ENCODE data around the gene EMILIN1.

EMILIN1 gene

DNA sequence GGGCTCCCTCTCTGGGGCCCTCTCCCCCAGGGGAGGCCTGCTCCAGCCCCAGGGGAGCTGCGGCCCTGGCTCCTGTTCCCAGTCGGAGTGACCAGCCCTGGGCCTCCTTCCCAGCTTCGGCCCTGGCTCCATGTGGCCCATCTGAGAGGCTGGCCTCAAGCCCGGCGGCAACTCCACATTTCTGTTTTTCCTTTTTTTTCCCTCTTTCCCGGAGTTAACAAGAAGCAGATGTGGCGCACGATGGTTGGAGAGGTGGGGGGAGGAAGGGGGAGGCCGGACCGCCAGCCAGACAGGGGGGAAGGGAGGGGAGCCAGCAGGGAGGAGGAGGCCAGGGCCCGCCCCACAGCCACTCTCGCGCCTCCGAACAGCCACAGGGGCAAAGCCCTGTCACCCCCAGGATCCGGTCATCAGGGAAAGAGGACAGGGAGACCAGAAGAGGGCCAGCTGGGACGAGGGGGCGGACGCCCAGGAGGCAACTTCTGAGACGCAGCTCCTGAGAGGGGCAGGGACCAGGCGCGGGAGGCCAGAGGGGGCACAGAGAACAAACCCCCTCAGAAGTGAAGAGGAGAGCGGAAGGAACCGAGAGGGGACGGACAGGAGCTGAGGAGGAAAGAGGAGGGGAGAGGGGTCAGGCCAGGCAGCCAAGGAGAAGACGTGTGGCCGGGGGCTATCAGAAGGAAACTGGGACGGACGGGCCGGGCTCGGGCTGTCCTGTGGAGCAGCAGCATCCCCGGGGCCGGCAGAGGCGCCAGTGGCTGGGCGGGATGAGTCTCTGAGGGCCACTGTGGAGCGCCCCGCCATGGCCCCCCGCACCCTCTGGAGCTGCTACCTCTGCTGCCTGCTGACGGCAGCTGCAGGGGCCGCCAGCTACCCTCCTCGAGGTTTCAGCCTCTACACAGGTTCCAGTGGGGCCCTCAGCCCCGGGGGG, at the start of gene EMILIN1:
EMILIN1 (plus strand) TSS at position 349 of the 928 bp plus-strand sequence; CDS start at position 800, 451 bp downstream.
- DNase-seq, result no peak

DNA sequence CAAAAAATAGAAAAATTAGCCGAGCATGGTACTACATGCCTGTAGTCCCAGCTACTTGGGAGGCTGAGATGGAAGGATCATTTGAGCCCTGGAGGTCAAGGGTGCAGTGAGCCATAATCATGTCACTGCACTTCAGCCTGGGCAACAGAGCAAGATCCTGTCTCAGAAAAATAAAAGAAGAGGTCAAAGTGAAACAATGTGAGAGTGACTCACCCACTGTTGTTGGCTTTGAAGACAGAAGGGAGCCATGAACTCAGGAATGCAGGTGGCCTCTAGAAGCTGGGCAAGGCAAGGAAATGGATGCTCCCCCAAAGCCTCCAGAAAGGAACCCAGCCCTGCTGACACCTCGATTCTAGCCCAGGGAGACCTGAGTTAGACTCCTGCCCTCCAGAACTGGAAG, 49.4 kb upstream of the EMILIN1 start:
- no peak for DNase-seq

DNA sequence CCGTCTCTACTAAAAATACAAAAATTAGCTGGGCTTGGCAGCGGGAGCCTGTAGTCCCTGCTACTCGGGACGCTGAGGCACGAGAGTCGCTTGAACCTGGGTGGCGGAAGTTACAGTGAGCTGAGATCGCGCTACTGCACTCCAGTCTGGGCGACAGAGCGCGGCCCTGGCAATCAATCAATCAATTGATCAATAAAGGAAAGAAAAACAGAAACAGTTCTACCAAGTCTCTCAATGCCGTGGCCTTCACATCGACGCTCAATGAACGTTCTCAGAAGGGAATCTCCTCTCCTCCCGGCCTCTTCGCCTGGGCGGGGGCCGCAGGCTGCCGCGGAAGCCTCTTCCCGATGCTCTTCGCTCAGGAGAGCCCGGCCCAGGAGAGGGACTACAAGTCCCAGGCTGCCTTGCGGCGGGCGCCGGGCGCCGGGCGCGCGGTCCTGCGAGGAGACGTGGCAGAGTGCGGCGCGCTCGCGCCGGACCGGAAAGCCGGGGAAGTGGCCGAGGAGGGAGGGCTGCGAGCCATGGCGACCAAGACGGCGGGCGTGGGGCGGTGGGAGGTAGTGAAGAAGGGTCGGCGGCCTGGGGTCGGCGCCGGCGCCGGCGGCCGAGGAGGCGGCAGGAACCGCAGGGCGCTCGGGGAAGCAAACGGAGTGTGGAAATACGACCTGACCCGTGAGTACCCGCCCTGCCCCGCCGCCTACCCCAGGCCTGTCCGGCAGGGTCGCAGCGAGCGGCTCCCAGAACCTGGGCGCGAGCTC, 45.7 kb upstream of the EMILIN1 start, which contains the start of gene TMEM214:
TMEM214 (plus strand) TSS at position 471 of the 758 bp plus-strand sequence; CDS start at position 522, 51 bp downstream.
- peak; percentile 83 for DNase-seq

DNA sequence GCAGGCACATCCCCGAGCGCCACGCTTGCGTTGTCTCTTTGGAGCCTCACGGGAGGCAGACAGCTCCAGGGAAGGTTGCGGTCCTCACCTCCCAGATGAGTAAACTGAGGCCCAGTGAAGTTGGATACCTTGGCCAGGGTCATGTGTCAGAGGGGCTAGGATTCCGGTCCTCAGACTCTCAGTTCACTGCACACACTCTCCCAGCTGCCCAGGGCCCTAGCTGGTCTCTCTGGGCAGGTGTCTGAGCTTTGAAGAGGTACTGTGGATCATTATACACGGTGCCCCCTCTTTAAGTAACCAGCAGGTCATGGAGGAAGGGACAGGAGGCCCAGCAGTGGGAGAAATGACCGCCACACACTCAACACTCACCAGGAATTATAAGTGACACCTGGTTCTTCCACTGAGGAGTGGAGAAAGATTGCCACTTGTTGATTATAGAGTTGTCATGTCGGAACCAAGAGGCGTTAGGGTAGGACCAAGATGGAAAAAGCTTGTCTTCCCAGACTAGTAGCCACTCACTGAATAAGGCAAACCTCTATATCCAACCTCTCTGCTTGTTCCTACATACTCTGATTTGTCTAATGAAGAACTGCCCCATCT, 45.1 kb upstream of the EMILIN1 start:
- no peak for DNase-seq

DNA sequence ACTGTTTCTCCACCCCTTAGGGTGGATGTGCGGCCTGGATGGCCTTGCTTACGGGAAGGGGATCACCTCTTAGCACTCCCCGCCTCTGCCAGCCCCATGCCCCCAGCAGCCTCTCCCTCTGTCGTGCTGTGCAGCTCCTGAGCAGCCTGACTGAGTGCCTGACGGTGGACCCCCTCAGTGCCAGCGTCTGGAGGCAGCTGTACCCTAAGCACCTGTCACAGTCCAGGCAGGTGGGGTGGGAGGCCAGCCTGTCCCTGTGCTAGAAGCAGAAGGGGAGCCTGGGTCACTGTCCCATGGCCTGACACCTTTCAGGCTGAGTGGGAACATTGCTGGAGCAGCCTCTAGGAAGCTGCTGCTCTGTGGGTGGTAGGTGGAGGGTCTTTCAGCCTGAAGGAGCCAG, 40.4 kb upstream of the EMILIN1 start:
- no peak for DNase-seq

DNA sequence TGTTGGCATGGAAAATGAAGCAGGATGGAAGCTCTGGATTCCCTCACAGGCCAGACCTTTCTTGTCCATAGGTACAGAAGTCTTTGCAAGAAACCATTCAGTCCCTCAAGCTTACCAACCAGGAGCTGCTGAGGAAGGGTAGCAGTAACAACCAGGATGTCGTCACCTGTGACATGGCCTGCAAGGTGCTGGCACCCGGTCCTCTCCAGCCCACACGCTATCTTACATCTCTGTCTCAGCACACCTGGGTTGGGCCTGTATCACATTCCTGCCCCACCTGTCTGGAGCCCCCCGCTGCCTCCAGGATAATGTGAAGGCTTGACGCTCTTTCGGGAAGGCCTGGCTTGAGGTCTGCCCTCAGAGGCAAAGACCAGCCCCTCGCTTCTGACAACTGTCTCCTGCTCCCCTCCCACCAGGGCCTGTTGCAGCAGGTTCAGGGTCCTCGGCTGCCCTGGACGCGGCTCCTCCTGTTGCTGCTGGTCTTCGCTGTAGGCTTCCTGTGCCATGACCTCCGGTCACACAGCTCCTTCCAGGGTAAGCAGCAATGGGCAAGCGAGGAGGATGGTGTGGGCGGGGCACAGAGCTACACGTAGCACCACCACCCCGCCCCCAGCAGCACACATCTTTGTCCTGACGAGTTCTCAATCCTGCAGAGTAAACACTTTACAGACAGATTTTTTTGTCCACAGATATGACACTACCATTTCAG, 39.6 kb upstream of the EMILIN1 start:
- DNase-seq, result no peak

DNA sequence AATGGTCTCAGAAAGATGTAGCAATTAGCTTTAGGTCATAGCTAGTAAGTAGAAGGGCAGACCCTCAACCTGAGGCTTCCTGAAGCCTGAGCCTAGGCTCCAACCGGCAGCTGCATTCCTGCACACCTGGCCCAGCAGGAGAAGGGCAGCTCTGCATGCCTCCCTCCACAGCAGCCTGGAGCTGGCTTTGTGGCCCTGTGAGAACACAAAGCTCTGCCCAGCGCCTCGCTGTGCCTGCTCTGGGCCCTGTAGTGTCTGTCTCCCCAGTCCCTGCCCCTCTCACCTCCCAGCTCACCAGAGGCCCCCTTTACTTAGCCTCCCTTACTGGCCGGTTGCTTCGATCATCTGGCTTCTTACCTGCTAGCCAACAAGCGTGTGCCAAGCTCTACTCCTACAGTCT, 39.0 kb upstream of the EMILIN1 start:
- DNase-seq, result no peak

DNA sequence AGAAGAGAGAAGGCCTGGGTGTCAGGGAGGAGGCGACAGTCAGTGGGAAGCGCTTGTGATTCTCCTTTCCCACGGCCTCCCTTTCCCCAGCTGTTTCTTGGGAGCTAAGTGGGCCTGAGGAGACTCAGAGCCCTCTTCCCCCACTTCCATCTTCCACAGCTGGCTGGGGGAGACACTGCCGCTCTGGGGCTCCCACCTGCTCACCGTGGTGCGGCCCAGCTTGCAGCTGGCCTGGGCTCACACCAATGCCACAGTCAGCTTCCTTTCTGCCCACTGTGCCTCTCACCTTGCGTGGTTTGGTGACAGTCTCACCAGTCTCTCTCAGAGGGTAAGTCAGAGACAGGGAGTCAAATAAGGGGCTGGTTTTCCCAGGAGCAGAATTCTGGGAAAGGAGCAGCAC, 38.5 kb upstream of the EMILIN1 start:
- DNase-seq, result no peak

DNA sequence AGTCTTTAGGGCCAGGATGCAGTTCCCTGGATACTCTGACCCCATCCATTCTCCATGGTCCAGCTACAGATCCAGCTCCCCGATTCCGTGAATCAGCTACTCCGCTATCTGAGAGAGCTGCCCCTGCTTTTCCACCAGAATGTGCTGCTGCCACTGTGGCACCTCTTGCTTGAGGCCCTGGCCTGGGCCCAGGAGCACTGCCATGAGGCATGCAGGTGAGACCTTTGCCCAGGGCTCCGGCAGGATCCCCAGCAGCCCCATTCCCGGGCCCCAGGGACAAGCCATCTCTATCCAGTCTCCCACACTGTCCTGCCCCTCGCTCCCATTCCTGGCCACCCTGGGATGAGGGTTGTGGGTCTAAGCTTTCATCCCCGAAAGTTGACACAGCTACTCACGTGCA, 38.1 kb upstream of the EMILIN1 start:
- DNase-seq, result no peak

DNA sequence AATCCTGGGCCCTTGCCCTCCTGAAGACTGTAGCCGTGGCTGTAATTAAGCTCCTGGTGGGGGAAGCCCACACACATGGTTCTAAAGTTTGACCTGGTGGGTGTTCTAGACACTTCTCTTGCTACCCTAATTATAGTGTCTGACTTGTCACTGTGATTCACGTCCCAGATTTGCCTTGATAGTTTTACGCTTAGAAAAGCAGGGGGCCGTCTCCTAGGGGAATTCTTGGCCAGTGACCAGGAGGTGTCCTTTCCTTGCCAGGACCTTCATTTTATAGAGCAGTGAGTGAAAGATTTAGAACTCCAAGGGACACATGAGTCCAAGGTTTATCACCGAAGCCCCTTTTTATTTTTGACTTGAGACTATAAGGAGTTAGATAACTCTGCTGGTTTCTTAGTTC, 36.7 kb upstream of the EMILIN1 start:
- no peak for DNase-seq

DNA sequence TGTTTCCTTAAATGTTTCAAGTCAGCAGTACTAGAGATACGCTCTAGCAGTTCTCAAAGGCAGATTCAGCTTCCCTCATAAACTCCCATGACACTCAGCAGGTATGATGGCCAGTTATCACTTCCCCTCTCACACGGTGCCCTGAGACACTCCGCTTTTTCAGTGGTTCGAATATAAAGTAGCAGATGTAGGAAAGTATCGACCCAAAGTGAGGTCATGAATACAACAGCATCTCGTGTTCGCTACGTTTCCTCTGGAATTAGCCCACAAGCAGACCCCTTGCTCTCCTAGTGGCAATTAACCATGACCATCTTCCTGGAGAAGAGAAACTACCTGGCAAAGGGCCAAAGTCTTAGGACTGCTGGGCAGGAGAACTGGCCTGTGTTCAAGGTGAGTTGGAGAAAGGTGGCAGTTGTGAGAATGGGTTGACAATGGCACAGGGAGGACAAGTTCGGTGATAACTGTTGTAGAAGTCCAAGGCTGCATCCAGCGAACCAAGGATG, 36.2 kb upstream of the EMILIN1 start:
- DNase-seq, result no peak

DNA sequence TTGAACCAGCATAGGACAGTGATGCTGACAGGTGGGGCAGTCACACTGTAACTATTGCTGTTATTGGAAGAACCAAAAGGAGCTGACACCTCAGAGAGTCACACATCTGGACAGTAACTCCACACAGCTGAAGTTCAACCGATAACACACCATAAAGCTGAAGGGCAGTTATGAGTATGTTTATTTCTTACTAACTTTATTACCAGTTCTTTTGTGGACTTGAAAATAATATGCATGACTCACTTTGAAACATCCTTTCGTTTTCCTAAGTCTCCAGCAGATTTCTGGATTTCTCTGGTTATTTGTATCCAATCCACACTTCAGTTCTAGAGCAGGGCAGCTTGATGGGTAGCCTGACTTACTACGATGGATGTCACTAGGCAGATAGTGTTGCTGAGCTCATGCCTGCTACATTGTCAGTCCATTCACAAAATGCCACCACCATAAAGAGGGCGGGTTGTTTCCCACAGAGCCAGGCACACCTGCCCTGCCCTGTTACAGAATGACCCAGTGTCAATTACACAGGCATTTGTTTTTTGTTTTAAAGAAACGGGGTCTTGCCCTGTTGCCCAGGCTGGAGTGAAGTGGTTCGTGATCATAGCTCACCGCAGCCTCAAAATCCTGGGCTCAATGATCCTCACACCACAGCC, 35.3 kb upstream of the EMILIN1 start:
- no peak for DNase-seq

DNA sequence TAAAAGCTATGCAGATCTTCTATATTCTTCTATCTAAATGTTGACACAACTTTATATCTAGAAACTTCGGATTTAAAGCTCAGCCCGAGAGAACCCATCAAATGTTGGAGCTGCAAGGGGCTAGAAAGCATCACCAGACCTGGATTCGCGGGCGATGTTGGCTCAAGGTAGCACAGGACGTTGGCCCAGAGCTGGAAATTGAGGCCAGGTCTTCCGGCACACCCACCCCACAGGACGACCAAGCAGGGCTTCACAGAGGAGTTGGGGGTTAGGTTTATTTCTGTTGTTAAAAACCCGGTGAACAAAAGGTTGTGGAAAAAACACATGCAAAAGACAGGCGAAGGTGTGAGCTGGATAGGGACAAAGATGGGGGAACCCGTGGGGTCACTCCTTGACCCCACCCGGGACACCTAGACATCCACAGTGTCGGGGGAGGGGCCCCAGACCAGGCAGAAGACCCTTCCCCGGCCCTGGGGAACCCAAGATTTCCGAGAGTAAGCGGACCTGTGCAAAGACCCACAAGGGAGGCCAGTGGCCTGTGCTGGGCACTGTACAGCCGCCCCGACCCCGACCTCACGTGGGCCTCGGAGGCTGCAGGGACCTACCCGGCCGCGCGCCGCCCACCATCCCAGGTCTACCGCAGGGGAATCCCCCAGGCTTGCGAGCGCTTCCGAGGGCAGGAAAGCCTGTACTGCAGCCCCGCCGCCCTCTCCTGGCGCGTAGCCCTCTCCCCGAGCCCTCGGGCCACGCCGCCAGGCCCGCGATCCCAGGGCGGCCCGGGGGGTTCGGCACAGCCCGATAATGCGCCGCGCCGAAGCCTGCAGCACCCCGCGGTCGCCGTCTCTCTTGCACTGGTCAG, 28.8 kb upstream of the EMILIN1 start:
- peak; percentile 76 for DNase-seq

DNA sequence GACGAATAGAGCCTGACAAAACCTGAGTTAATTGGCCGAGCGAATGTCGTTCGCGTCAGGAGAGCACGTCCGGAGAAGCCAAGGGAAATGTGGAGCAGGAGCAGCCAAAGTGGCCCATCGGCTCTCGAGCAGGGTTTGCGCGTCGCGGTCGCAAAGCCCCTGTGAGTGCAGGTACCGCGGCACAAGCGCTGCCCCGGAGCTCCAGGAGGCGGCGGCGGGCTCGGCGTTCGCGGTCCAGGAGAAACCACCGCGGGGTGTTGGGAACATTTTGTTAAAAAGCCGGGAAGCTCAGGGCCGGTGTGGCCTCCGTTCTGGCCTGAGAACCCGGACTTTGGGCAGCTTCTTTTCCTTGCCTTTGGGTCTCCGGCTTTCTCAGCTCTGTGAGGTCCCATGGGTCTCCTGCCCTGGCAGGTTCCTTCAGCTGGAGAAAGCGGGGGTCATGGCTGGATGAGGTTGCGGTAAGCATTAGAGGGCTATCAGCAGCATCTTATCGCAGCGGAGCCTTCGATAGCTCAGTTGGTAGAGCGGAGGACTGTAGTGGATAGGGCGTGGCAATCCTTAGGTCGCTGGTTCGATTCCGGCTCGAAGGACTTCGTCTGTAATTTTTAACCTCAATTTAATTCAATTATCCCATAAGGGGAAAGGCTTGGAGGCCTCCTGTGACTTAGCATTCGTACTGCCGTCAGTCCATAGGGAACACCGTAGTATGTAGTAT, 28.0 kb upstream of the EMILIN1 start:
- DNase-seq, result peak; percentile 94

DNA sequence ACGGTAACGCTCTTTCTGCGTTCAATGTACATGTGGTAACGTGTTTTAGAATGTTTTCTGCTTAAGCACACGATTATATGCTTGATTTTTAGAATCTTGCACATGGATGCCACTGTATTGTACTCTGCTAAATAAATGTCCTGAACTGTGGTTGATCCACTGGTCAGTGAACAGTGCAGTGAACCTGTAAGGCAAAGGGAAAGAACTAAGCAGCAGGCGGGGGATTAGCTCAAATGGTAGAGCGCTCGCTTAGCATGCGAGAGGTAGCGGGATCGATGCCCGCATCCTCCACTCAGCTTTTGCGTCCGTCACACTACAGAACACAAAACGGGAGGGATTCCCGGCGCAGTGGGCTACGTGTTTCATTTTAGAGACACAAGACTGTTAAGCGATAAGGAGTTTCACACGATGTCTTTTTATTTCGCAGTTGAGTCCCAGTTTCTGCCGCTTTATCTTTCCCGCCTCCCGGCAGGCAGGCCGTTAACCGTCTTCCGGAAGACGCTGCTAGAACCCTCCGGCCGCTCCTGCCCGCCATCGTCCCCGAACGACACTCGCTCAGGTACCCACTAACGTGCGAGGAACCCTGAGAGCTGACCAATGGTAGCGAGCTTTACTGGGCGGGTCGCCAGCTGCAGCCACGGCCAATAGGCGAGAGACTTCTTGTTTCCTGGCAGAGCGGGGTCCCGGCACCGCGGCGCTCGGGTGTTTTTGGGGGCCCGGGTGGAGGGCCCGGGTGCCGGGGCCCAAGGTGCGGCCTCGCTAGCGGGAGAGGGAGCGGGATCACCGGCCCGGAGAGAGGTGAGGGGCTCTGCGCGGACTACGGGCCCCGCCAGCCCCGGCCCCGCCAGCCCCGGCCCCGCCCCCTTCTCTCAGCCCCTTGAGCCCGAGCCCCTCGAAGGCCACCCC, 27.2 kb upstream of the EMILIN1 start, which contains the start of gene AGBL5:
AGBL5 (plus strand) TSS at position 673 of the 906 bp plus-strand sequence. CDS start 1,291 bp downstream, outside the sequence.
- DNase-seq, result peak; percentile 96

DNA sequence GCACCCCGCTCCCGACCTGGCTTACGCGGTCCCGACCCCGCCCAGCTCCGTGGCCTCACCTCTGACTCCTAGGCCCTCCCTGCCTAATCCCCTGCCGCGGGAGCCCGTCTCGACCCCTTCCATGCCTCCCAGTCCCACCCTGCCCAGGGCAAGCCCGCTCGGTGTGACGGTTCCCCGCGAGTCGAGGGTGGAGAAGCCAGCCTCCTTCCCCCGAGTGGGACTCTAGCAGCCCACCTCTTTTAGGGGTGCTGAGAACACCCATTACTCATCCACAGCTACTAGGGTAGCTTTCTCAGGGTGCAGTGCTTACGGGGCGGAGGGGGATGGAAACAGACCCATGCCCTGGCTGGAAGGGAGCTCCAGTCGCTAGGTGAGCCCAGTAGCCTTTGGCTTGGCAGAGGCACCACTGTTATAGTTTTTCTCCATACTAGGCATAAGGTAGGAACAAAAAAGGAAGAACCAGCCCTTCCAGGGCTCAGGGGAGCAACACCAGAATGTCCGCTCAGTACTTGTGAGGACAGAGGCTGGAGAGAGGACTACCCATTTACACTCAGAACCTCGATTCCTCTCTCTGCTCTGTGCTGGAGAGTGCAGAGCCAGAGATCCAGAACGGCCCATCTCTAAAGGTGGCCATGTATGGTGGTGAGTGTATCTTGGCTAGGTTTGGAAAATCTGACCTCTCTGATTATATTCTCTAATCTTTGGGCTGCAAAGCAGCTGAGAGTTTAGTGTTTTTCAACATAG, 26.3 kb upstream of the EMILIN1 start:
- no peak for DNase-seq

DNA sequence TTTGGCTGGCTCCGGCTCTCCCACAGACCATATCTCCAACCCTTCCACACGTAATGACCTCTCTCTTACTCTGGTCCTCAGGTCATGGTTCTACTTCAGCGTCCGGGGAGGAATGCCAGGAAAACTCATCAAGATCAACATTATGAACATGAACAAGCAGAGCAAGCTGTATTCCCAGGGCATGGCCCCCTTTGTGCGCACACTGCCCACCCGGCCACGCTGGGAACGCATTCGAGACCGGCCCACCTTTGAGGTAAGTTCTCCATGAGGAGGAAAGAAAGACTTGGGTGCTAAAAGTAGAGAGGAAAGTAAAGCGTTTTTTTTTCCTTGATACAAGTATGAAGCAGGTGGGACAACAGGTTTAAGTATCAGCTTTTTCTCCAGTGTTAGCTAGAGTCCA, 25.1 kb upstream of the EMILIN1 start:
- no peak for DNase-seq

DNA sequence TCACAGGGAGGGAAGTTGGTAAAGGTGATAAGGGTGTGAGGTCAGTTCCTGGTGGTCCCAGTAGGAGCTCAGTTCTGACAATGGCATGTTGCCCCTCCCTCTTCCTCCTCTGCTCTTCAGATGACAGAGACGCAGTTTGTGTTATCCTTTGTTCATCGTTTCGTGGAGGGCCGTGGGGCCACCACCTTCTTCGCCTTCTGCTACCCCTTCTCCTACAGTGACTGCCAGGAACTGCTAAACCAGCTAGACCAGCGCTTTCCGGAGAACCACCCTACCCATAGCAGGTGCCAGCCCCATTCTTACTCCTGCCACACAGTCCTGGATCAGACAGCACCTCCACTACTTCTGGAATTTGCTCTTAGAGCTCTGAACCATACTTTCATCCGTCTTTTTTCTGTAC, 24.6 kb upstream of the EMILIN1 start:
- no peak for DNase-seq

Measured in NCI-H2171 (cell line).